A549 treated with AZD9567 at 1 μM for 4 hours (cell line): ENCODE data around the gene NOP9. TPM values are rescaled to one million over a fixed set of nuclear protein-coding genes. Genes with fewer than 3 reads are reported as not detected.

ENCODE experiments used
- total RNA-seq: library from RNA; stranded (reverse); fragments of 200-300 nt; extraction: Qiagen RNA extraction; gene quantifications from 5 replicates; pipeline ENCODE4 v1.2.3, GENCODE V29; 2022; ENCODE audit not compliant: insufficient read depth

The NOP9 gene, protein sequence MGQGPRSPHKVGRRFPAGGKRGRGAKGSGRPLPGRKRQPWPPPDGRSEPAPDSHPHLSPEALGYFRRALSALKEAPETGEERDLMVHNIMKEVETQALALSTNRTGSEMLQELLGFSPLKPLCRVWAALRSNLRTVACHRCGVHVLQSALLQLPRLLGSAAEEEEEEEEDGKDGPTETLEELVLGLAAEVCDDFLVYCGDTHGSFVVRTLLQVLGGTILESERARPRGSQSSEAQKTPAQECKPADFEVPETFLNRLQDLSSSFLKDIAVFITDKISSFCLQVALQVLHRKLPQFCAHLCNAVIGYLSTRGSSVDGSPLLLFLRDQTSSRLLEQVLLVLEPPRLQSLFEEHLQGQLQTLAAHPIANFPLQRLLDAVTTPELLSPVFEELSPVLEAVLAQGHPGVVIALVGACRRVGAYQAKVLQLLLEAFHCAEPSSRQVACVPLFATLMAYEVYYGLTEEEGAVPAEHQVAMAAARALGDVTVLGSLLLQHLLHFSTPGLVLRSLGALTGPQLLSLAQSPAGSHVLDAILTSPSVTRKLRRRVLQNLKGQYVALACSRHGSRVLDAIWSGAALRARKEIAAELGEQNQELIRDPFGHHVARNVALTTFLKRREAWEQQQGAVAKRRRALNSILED
- 14.4 to 18.4 TPM (median 16.9 TPM) in 5 replicates for total RNA-seq

DNA sequence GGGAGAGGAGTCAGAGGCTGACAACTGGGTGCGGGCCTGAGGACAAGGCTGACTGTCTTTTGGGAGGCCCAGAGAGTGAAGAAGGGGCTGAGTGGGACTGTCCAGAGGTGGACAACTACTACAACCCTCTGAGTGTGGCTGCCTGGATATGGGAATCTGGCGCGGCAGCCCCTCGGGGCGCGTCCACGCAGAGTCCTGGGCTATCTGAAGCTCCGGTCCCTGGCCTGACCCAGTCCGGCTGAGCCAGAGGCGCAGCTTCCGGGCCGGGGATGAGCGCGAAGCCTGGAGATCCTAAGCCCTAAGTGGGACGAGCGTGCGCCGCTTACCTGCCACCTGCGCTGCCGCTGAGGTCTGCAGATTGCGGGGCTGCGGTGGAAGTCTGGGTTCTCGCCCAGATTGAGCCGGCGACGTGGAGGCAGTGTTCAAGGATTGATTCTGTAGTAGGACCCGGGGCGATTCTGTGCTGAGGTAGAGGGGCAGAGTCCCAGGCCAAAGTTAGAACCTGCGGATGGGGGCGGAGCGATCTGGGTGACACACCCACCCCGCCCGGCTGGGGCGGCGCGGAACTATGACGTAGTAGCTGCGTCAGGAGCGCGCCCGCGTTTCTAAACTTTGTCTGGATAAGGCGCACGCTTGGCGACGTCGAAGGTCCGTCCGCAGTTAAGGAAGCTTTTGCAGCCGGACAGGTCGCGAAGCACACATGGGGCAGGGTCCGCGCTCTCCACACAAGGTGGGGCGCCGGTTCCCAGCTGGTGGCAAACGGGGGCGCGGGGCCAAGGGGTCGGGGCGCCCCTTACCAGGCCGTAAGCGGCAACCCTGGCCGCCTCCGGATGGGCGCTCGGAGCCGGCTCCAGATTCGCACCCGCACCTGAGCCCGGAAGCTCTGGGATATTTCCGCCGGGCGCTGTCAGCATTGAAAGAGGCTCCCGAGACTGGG lies at the start of gene NOP9, which contains the start of gene DHRS1:
Gene NOP9, plus strand, starts transcription at position 596 of the 937 bp plus-strand sequence. Its CDS starts 105 bp downstream, at position 701.
Gene DHRS1, minus strand, starts transcription at position 526 of the 937 bp plus-strand sequence. CDS start 674 bp downstream, outside the sequence.

DNA sequence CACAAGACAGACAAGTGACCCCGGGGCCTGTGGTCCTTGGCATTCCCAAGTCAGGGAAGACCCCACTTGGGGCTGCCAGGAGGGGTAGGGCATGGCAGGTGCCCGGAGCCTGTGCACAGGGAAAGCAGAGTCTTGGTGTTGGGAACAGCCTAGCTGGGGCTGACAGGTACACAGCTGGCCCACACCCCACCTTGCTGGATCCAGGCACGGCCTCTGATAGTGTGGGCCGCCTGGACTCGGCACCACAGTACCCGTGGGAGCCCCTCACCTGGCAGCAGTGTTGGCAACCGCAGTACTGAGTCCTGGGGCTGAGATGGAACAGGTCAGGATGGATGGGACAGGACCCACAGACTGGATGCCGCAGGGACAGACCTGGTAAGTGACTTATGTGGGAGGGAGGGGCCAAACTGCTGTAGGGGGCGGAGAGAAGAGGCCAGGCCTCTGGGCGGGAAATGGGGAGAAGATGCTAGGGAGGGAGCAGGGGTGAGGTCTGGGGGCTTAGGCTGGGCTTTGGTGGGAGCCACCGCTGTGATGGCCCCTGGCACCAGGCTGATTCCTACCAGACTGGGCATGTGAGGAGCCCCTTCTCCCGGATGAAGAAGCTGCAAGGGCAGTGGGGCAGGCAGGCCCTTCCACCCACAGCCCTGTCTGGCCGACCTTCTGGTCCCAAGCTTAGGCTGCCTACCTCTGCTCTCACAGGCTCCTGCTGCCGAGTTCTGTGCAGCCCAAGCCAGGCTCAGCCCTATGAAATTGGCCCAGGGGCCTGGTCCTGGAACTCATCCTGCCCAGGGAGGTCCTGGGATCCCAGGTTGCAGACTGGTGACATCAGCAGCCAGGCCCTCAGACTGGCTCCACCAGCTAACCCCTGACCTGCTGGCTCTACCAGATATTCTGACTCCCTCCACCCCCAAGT lies 36.6 kb upstream of the NOP9 start, which contains the start of gene TGM1:
Gene TGM1, minus strand, starts transcription at position 357 of the 913 bp plus-strand sequence. CDS start 825 bp downstream, outside the sequence.

DNA sequence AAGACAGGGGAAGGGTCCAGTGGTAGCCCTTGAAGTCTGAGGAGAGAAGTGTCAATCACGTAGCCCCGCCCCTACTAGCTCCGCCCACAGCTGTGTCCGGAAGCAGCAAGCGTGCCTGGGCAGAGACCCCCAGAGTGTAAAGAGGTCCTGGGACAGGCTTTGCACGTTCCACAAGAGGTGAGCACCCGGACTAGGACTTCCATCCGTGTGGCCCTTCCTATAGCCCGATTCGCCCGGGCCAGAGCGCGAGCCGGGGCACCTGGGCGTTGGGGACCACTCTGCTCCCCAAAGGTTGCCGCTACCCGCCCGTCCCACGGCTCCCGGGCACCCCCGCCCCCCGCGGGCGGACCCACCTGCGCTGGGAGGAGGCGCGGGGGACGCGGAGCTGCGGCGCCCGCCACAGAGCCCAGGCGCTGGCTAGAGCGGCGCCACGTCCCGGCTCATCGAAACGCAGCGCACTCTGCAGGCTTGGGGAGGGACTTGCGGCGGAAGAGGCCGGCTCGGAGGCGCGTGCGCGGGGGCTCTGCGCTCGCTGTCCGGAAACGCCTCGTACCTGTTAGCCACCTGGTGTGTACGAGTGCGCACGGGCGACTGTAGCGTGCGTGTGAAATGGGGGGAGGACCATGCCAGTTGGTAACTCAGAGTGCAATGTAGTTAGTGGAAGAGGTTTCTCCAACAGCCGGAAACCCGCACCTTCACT lies 28.4 kb upstream of the NOP9 start, which contains the start of gene RABGGTA:
Gene RABGGTA, minus strand, starts transcription at position 464 of the 700 bp plus-strand sequence. CDS start 482 bp downstream, outside the sequence.

DNA sequence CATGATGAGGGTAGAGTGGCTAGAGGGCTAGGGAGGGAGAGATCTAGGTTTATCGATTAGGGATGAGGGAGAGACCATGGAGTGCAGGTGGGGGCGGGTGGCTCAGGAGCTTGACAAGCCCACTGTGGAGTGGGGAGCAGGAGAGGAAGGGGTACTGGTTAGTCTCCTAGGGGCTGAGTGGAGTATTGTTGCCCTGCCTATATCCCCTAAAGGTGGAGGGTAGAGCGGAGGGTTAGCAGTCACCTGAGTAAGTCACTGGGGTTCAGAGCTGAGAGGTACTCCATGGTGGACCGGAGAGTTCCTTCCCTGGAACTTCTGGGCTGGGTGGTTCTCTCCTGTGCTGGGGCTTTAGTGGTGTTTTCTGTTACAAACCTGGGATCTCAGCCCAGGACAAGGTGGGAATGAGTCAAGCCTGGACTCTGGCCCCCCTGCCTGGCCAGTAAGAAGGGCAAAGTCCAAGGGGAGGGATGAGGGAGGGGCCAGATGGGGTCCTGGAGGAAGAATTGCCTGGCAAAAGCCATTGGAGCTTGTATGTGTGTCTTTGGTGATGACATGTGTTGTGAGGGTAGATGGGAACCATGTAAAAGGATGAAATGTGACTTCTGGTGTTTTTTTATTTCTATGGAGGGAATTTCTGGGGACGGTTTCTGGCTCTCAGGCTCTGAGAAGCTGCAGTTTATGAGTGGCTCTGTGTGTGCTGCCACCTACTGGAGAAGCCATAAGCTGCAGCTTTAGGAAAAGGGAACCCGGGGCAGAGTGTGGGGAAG lies 8.1 kb downstream of the NOP9 start, which contains the start of gene CIDEB:
Gene CIDEB, minus strand, starts transcription at position 403 of the 767 bp plus-strand sequence. Its CDS starts 119 bp downstream, at position 284.

DNA sequence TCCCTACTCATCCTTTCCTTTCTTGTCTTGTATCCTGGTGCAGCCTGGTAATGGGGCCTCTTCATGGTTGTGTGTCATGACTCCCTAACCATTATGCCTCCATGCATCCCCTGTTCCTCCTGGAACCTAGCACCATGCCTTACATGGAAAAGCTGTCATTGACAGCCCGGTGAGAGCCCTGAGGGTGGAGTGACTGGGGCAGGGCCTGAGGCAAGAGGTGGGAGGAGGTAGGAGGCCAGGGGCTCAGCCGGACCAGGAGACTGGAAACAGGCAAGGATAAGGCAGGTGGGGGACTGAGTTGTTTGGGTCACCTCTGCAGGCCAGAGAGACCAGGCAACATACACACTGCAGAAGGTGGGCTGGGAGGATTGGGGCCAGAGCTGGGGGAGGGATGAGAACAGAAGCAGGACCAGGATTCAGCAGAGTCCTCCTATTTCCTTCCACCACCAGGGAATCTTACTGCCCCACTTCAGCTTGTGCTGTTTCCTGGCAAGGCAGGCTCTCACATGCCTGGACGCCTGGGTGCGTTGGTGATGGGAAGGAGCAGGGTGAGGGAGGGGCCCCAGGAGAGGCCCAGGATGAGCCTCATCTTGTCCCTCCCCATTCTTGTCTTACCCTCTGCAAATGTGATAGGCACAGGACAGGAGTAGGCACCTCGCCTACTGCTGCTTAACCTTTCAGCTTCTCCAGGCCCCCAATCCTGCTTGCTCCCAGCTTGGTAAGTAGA lies 10.1 kb downstream of the NOP9 start, which contains the start of gene LTB4R2:
Gene LTB4R2, plus strand, starts transcription at position 603 of the 727 bp plus-strand sequence. CDS start 525 bp downstream, outside the sequence.

DNA sequence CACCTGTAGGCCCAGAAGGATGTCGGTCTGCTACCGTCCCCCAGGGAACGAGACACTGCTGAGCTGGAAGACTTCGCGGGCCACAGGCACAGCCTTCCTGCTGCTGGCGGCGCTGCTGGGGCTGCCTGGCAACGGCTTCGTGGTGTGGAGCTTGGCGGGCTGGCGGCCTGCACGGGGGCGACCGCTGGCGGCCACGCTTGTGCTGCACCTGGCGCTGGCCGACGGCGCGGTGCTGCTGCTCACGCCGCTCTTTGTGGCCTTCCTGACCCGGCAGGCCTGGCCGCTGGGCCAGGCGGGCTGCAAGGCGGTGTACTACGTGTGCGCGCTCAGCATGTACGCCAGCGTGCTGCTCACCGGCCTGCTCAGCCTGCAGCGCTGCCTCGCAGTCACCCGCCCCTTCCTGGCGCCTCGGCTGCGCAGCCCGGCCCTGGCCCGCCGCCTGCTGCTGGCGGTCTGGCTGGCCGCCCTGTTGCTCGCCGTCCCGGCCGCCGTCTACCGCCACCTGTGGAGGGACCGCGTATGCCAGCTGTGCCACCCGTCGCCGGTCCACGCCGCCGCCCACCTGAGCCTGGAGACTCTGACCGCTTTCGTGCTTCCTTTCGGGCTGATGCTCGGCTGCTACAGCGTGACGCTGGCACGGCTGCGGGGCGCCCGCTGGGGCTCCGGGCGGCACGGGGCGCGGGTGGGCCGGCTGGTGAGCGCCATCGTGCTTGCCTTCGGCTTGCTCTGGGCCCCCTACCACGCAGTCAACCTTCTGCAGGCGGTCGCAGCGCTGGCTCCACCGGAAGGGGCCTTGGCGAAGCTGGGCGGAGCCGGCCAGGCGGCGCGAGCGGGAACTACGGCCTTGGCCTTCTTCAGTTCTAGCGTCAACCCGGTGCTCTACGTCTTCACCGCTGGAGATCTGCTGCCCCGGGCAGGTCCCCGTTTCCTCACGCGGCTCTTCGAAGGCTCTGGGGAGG lies 11.3 kb downstream of the NOP9 start, which contains the start of gene LTB4R:
Gene LTB4R, plus strand, starts transcription at position 857 of the 959 bp plus-strand sequence. CDS start 4,150 bp downstream, outside the sequence.

DNA sequence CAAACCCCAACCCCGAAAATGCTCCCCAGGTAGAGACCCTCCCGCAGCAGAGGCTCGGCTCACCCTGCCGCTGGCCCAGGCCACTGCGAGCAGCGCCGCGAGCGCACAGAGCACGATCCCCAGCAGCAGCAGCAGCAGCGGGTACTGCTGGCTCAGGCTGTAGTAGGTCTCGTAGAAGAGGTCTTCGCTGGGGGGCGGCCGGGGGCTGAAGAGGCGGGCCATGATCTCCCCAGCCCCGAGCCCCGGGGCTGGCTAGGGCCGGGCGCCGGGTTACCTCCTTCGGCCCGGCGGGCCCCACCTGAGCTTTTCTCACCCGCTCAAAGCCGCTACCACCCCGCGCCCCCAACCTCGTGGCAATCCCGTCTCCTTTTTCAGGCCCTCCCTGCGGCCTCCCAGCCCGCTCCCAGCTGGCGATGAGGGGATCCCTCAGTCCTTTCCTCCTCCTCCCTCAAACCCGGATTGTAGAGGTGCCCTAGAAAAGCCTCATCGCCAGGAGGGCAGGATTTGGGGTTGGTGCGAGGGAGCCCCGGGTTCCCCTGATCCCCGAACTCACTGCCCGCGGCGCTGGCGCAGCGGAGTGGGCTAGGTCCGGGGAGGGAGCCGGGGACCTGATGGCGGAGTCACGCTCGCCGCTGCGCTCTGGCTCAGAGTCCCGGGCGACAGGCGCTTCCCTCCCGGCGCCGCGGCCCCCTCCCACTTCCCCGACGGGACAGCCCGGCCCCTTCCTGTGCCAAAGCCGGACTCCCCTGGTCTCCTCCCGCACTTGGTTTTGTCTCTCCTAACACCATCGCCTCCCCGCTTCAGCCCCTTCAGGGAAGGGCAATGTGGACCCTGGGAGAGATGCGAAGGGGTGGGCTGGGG lies 35.0 kb downstream of the NOP9 start, which contains the start of gene ADCY4:
Gene ADCY4, minus strand, starts transcription at position 641 of the 861 bp plus-strand sequence. Its CDS starts 419 bp downstream, at position 222.

DNA sequence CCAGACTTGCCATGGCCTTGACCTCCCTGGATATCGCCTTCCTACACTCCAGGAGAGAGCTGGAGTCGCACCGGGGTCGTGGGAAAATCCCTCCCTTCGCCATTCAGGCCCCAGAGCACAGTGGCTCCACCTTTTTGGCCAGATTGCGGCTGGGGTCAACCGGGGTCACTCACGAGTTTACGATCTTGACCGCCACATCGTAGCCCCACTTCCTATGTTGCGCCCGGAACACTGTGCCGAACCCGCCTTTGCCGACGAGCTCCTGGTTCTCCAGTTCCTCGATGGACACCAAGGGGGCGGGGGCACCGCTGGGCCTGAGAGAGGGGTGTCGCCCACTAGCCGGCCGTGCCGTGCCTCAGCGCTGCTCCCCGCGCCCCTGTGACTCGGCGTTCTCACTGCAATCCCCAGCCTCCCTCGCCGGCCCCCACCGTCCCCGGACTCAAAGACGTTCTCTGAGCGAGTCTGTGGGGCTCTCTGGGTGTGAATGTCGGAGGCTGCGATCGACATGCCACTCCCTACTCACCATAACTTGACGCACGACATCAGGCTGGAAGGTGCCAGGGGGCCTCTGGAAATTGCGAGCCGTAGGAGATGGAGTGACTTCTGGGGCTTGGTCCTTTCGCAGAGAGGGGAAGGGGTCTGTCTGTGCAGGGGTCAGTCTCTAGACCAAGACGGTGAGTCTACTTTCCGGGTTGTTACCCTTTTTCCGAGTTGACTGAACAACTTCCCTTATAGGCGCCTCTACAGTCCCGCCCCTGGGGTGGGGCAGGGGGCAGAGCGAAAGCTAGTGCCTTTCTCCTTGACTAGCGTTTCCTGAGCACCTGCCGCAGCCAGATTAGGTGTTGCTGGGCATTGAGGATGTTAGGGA lies 39.9 kb downstream of the NOP9 start, which contains the start of gene RIPK3:
Gene RIPK3, minus strand, starts transcription at position 708 of the 868 bp plus-strand sequence. Its CDS starts 165 bp downstream, at position 543.

Other genes starting within 250 kb of the NOP9 start
- 0.47 to 0.84 TPM (median 0.64 TPM) in 4 of 5 replicates, not detected in the other for gene CARMIL3, start 247.8 kb upstream of the NOP9 start, total RNA-seq
- gene CPNE6, start 228.3 kb upstream of the NOP9 start, total RNA-seq: 0.03 to 0.11 TPM (median 0.05 TPM) in 3 of 5 replicates, not detected in the others
- 18.9 to 22.7 TPM (median 21.0 TPM) in 5 replicates for gene PCK2, start 205.5 kb upstream of the NOP9 start, total RNA-seq
- 19.7 to 29.9 TPM (median 20.1 TPM) in 5 replicates for gene DCAF11, start 185.1 kb upstream of the NOP9 start, total RNA-seq
- 0.77 to 1.0 TPM (median 0.88 TPM) in 4 of 5 replicates, not detected in the other for gene NRL, start 184.9 kb upstream of the NOP9 start, total RNA-seq
- gene FITM1, start 169.2 kb upstream of the NOP9 start, total RNA-seq: 0.09 to 0.11 TPM in 2 of 5 replicates, not detected in the others
- gene PSME1, start 163.7 kb upstream of the NOP9 start, total RNA-seq: 157 to 178 TPM (median 167 TPM) in 5 replicates
- gene EMC9, start 158.3 kb upstream of the NOP9 start, total RNA-seq: 47.3 to 67.1 TPM (median 62.0 TPM) in 5 replicates
- 132 to 193 TPM (median 160 TPM) in 5 replicates for gene PSME2, start 153.2 kb upstream of the NOP9 start, total RNA-seq
- 27.3 to 37.8 TPM (median 34.3 TPM) in 5 replicates for gene RNF31, start 152.4 kb upstream of the NOP9 start, total RNA-seq
- 9.1 to 15.9 TPM (median 13.6 TPM) in 5 replicates for gene IRF9, start 138.6 kb upstream of the NOP9 start, total RNA-seq
- 3.3 to 6.0 TPM (median 4.0 TPM) in 5 replicates for gene REC8, start 127.8 kb upstream of the NOP9 start, total RNA-seq
- 73.9 to 90.6 TPM (median 84.9 TPM) in 5 replicates for gene IPO4, start 111.0 kb upstream of the NOP9 start, total RNA-seq
- 56.1 to 71.9 TPM (median 59.3 TPM) in 5 replicates for gene TM9SF1, start 104.4 kb upstream of the NOP9 start, total RNA-seq
- not detected in 5 replicates for gene TSSK4, start 94.2 kb upstream of the NOP9 start, total RNA-seq
- 77.6 to 89.1 TPM (median 81.5 TPM) in 5 replicates for gene CHMP4A, start 86.4 kb upstream of the NOP9 start, total RNA-seq
- 20.7 to 31.9 TPM (median 29.7 TPM) in 5 replicates for gene MDP1, start 83.8 kb upstream of the NOP9 start, total RNA-seq
- 348 to 468 TPM (median 465 TPM) in 5 replicates for gene NEDD8, start 67.5 kb upstream of the NOP9 start, total RNA-seq
- 53.0 to 75.8 TPM (median 56.4 TPM) in 5 replicates for gene GMPR2, start 66.9 kb upstream of the NOP9 start, total RNA-seq
- gene TINF2, start 57.2 kb upstream of the NOP9 start, total RNA-seq: 32.1 to 39.8 TPM (median 39.2 TPM) in 5 replicates
- 0.66 to 1.5 TPM (median 1.0 TPM) in 4 of 5 replicates, not detected in the other for gene TGM1, start 36.7 kb upstream of the NOP9 start, total RNA-seq
- gene RABGGTA, start 28.3 kb upstream of the NOP9 start, total RNA-seq: 15.3 to 23.4 TPM (median 16.9 TPM) in 5 replicates
- gene DHRS1, start 70 bp upstream of the NOP9 start, total RNA-seq: 9.7 to 13.7 TPM (median 12.1 TPM) in 5 replicates
- gene CIDEB, start 8.1 kb downstream of the NOP9 start, total RNA-seq: 0.09 to 0.51 TPM (median 0.32 TPM) in 4 of 5 replicates, not detected in the other
- 5.2 to 8.2 TPM (median 6.0 TPM) in 4 of 5 replicates, not detected in the other for gene LTB4R2, start 10.3 kb downstream of the NOP9 start, total RNA-seq
- gene LTB4R, start 11.7 kb downstream of the NOP9 start, total RNA-seq: 5.7 to 9.1 TPM (median 7.6 TPM) in 5 replicates
- not detected in 5 replicates for gene ADCY4, start 35.2 kb downstream of the NOP9 start, total RNA-seq
- gene RIPK3, start 40.1 kb downstream of the NOP9 start, total RNA-seq: not detected in 5 replicates
- 0.05 to 0.45 TPM (median 0.20 TPM) in 4 of 5 replicates, not detected in the other for gene NFATC4, start 68.3 kb downstream of the NOP9 start, total RNA-seq
- 0.15 to 0.26 TPM (median 0.16 TPM) in 4 of 5 replicates, not detected in the other for gene NYNRIN, start 99.2 kb downstream of the NOP9 start, total RNA-seq
- gene CBLN3, start 129.8 kb downstream of the NOP9 start, total RNA-seq: 1.0 to 3.9 TPM (median 1.3 TPM) in 5 replicates
- gene KHNYN, start 130.1 kb downstream of the NOP9 start, total RNA-seq: 22.1 to 29.0 TPM (median 27.5 TPM) in 5 replicates
- 42.3 to 51.1 TPM (median 50.2 TPM) in 5 replicates for gene SDR39U1, start 142.9 kb downstream of the NOP9 start, total RNA-seq
- not detected in 5 replicates for gene CMA1, start 208.4 kb downstream of the NOP9 start, total RNA-seq